NCI-H2171 (cell line): ENCODE data around the gene ADAMTS2.

ENCODE experiments used
- DNase-seq: peaks from one replicate; lab custom pipeline; 2025; lab: John Stamatoyannopoulos, UW

Gene ADAMTS2

DNA sequence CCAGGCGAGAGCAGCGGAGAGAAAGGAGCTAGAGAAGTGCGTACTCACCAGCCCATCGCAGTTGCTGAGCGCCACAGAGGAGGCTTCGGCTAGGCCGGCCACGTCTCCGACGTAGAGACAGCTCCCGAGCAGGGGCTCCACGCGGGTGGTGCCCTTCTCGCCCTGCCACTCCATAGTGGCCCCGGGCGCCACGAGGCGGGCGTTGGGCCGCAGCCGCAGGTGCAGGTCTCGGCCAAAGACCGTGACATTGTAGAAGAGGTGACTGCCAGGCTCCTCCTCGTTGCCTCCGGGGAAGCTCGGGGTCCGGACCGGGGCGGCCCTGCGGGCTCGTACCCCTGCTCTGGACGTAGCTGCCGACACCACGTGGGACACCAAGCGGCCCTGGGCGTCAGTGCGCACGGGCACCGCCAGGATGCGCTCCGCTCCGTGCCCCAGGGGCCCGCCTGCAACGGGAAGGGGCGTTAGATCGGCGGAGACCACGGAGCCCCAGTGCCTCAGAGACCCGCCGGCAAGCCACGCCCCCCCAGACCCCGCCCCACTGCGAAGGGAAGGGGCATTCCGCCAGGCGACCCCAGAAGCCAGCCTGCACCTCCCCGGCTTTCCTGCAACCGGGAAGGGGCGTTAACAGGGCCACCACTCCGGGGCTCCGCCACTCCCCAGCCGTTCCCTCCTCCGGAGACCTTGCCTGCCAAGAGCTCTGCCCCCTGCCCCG lies 1.4 kb downstream of the ADAMTS2 start:
- peak; percentile 51 for DNase-seq

DNA sequence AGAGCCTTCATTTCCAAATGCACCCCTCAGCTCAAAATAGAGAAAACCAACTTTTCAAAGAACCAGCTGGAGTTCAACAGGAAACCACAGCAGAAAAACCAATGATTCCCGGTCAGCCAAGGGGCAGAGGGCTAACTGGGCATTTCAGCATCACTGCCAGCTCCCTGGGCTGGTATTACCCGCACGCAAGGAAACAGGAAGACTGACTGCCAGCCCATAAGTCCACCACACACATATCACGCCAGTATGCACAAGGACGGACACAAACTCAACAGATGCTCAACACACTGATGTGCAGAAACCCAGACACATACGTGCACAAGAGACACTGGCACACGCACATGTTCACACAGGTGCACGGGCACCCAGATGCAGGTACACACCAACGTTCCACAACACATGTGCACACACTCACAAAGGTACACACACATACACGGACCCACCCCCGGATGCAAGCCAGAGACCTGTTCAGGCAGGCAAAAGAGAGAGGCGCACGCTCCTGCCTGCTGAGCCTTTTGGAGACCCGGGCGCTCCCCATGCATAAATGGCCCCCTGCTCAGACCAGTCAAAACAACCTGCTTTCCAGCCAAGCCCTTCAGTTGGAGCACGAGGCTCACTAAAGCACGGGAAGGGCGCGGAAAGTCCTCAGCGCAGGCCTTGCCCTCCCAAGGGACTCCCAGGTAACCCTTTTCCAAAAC lies 2.1 kb downstream of the ADAMTS2 start:
- no peak for DNase-seq

DNA sequence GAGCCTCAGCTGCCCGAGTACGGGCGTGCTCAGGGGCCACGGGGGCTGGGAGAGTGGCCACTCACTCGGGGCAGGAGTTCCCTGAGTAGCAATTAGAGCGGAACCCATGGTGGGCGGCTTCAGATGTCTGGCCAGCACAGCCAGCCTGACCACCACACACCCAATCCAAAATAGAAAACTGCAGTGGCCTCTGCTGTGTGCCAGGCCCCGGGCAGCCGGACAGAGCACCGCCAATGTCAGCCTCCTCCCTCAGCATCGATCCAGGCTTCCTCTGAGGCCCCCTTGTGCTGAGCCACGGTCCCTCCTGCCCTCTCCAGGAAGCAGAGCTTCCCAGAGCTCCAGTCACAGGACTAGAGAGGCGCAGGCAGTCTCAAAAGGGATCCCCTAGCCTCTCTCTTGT lies 2.7 kb downstream of the ADAMTS2 start:
- no peak for DNase-seq

DNA sequence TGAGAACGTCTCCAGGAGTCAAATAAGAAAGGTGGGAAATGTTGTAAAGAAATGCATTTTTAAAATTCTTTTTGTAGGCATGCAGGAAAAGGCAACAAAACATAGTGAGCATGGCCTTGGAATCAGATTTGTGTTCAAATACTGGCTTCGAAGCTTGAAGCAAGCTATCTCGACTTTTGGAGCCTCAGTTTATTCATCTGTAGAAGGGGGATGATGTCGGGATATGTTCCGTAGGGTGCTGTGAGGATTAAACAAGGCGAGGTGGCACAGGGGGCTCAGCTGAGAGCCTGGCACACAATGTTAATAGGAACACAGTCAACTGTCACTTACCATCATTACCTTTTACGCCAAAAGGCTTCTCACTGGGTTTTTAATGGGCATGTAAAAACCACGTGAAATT lies 4.8 kb downstream of the ADAMTS2 start:
- no peak for DNase-seq

DNA sequence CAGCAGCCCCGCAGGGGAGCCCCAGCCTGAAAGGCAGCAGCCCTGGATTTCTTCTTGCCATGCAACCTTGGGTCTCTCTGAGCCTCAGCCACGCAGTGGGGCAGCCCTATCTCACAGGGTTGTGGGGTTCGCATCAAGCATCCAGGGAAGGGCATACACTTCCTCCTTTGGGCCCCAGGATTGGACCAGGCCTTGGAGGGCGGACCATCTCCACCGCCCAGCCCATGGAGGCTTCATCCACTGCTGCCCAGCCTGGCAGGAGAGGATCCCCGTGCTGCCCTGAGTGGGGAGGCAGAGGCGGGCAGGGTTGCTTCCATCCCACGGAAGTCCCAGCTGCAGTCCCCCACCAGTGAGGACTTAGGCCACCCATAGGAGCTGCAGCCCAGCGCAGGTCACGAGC lies 5.3 kb downstream of the ADAMTS2 start:
- no peak for DNase-seq

DNA sequence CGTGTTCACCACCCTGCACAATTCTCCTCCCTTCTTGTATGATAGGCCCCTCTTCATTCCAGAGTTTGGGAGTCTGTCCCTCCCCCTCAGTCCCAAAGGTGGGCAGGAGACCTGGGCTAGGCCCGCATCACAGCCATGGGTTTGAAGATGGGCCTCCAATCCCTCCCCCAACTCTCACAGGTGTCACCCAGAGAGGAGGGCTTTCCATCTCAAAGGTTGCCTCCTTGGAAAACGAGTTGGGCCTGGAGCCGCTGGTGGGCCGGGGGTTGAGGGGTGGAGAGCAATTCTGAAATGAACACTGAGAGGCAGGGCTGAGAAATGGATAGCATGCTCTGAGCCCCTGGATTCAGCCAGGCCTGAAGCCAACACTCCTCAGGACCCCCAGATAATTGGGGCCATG lies 6.2 kb downstream of the ADAMTS2 start:
- DNase-seq = no peak

DNA sequence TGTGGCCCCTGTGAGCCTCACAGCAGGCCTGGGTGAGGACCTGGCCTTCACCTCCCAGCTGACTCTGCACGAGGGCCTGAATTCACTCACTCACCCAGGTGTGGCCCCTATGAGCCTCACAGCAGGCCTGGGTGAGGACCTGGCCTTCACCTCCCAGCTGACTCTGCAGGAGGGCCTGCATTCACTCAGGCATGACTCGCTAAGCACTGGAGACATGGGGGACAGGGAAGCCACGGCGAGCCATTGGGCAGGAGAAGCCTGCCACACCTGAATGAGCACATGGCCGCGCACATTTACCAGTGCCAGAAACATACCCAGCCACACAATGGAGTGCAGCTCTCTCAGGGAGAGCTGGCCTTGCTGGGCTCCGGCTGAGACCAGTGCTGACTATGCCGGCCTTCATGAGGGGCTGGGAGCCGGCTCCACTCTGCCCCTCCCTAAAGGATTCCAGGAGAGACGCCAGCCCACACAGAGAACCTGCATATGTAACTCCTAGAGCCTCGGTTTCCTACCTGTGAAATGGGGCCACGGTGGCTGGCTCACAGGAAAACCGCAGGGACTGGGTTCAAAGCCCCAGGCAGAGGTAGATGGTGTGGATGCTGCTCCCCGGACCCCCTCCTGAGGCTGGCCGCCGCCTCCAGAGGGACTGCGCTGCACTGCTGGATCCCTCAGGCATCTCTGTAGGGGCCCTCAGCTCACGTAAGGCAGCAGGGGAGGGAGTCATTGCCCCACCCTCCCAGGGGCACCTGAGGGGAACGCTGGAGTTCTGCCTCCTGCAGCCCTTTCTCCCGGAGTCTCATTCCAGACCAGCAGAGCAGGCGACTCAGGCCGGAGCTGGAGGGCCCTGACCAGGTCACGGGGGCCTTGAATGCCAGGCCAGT lies 7.2 kb downstream of the ADAMTS2 start:
- DNase-seq = no peak

DNA sequence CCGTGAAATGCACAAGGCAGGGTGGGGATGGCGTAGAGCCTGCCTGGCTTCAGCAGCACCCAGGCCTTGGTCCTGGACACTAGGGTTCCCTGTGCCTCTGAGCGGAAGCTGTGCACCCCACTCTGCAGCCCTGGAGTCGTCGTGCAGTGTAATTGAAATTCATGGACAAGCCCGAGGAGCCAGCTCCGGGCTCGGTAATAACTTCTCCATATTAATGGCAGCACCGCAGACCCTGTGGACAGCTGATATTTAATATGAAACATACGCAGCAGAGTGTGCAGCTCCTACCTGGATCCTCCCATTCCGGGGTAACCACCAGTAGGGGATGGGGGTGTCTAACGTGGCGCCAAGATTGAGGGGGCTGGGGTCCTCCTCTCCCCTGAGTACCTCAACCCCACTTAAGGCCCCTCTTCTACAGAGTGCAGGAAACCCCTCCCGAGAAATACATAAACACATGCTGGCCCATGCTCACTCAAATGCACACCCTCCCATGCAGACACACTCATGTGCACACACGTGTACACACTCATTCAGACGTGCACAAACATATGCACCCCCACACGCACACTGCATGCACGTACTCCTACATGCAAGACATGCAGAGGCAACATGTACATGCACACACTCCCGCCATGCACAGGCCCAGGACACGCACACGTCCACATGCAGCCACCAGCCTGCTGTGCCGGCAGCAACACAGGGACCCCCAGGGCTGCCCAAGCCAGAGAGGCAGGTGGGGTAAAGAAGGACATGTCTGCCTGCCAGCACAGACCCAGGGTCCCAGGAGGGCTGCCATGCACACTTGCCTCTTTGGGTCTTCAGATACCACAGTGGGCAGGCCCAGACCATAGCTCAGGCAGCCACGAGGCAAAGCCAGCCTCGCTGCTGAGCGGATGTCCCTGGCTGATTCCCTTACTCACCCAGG lies 8.1 kb downstream of the ADAMTS2 start:
- DNase-seq = no peak

DNA sequence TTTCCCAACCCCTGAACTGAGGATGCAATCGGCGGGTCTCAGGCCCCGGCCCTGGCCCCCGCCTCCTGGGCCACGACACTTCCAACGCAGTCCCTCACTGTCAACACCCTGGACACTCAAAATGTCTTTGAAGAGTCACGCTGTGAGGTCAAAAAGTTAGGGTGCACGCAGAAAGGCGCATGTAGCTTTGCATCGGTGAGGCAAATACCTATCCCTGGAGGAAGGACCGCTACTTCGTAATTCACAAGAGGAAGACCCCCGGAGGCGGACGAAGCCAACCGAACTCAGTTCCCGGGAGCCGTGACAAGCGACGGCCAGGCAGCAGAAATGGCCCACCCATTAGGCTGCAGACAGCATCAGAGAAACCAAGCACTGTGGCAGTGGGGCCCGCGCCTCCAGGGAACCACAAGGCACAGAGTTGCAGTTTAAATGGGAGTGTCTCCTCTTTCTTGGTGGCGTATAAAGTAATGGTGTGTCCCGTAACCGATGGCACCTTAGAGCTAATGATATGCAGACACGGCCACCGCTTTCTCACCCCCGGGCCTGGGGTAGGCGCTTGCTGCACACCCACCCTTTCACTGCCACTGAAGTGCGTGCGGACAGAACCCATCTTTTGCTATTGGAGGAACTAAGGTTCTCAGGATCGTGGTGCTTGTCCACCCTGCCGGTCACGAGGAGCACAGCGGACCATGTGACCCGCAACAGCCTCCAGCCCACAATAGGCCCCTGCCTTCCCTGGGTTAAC lies 9.0 kb downstream of the ADAMTS2 start:
- no peak for DNase-seq

DNA sequence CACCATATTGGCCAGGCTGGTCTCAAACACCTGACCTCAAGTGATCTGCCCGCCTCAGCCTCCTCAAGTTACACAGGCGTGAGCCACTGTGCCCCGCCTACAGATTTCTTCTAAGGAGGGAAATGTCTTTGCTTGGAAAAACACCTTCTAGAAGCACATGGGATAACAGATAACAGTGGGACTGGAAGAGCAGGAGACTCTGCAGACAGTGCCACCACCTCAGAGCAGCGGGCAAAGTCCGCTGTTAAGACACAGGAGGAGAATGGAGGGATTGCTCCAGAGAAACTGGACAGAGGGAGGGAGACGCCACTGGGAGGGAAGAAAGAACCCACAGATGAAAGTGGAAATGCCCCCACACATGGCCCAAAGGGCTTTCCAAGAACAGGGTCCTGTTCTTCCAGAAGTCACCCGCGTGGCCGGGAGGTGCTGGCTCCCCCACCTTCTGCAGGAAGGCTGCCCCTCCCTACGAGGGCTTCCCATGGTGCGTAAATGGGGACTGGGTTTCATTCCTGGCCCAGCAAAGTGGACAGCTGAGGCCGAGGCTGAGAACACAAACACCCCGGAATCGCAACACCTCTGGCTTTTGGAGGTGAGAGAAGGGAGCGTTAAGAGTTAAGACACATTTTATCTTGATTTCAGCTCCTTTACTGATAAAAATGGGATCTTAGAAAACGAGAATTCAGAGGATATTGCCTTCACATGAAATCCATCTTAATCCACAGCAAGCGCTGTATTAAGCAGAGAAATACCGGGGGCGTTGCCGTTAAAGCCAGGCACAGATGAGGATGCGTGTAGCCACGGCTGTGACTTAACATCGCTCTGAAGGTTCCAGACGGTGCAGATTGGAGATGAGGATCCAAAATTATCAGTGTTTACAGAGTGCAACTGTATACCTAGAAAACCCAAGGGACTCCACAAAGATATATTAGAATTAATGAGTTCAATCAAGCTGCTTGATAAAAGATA lies 11.2 kb downstream of the ADAMTS2 start:
- DNase-seq = no peak

DNA sequence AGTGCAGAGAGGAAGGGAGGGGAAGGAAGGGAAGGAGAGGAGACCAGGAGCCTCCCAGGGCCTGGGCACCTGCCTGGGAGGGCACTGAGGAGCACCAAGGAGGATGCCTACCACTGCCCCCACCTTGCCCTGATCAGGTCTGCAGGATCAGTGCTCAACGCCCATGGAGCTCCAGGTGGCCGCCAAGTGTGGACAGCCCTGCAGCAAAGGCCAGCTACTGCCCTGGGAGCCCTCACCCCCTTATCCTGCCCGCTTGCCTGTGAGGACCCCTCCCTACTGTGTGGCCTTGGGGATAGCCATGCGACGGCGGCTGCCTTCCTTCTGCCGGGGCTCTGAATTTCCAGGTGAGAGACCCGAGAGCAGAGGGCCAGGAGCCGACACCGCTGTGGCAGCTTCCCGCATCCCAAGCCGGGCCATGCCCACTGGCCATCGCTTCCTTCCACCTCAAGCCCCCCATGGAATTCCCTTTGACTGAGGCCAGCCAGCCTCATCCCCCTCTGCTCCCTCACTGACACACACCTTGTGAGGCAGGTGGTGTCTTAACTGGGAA lies 12.4 kb downstream of the ADAMTS2 start:
- no peak for DNase-seq

DNA sequence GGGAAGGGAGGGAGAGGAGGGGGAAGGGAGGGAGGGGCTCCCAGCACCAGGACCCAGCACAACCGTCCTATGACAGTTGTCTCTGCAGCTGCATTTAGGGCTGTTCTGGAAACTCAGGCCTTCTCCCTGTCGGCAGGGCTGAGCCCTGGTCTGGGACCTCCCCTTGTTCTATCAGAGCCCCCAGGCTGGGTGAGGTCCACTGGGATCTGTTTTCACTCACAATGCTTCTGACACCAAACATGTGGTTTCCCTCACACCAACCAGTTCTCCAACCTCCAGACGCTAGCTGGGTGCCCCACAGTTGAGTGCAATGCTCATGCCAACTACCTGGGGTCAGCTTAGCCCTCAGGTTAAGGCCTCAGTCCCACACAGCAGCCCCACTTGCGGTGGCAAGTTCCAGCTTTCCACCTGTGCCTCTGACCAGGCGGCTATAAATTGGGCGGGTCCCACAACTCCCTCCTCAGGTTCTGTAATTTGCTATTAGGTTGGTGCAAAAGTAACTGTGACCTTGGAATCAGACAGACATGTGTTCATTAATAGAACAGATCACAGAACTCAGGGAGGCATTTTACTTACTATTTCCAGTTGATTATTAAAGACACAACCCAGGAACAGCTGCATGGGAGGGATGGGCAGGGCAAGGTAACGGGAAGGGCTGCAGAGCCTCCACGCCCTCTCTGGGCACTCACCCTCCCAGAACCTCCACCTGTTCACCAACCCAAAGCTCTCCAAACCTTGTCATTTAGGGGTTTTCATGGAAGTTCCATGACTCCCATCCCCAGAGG lies 13.5 kb downstream of the ADAMTS2 start:
- no peak for DNase-seq

DNA sequence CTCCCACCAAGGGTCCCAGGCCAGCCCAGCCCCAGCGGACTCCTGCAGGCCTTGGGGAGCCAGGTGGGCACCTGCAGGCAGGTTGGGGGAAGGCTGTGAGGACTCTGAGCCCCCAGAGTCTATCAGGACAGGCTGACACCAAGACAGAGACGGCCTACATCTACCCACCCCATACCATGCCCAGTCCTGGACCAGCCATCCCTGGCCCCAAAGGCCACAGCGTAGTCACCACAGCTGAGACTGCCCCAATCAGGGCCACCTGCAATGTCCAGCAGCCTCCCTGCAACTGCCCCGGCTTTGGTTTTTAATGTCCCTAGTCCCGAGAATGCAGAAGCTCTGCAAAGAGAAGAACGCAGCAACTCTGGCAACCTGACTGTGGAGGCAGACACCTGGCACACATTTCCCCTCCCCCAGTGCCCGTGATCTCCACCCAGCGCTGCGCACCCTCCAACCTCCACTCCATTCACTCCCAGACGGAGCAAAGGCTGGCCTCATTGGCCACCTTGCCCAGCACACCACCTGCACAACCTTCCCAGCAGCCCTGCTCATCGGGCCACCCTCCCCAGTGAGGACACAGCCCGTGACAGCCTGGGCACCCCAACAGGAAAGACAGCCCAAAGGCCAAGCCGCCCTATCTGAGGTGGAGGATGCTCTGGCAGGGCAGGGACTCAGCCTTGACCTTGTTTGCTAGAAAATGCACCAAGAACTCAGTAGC lies 14.9 kb downstream of the ADAMTS2 start:
- DNase-seq = no peak

DNA sequence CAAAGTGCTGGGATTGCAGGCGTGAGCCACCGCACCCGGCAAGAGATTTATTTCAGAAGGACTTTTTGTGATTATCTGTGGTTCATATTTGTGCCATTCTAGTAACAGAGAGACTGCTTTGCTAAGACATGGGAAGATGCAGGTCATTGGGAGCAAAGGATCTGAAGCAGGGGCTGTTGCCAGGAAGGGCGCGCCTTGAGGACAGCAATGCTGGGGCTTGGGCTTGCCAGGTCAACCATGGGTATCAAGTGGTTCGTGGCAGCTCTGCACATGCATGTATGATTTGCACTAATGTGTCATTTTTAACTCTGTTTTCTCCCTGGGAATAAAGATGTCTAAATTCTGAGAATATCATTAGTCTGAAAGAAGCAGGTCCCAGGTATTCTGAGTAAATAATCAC lies 17.0 kb downstream of the ADAMTS2 start:
- DNase-seq = no peak

DNA sequence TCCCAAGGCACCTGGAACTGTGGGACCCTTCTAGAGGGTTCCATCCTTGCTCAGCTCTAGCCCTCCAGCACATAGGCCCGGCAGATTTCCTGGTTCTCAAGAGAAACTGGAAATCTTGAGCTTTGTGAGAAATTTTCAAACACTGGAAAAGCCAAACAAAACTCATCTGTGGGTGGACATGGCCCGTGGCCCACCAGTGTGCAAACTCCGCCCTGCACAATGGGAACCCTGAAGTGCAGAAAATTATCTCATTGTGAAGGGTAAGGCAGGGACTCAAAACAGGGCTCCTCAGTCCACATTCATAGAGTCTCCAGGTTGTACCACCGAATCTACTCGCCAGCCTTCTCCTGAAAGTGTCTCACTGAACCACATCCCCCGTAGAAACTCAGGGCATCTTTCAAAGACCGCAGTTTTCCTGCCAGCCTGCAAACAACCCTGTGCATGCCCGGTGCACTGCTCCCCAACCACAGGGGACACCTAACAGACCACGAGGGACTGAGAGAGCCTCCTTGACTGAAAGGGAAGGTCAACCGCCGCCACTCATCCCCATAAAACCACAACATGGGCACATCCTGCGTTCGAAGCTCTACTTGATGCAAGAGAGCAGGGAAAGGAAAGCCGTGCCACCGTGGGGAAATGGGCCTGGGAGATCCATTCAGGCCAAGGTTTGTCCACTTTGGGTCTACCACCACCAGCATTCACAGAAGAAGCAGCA lies 18.1 kb downstream of the ADAMTS2 start:
- DNase-seq = no peak

DNA sequence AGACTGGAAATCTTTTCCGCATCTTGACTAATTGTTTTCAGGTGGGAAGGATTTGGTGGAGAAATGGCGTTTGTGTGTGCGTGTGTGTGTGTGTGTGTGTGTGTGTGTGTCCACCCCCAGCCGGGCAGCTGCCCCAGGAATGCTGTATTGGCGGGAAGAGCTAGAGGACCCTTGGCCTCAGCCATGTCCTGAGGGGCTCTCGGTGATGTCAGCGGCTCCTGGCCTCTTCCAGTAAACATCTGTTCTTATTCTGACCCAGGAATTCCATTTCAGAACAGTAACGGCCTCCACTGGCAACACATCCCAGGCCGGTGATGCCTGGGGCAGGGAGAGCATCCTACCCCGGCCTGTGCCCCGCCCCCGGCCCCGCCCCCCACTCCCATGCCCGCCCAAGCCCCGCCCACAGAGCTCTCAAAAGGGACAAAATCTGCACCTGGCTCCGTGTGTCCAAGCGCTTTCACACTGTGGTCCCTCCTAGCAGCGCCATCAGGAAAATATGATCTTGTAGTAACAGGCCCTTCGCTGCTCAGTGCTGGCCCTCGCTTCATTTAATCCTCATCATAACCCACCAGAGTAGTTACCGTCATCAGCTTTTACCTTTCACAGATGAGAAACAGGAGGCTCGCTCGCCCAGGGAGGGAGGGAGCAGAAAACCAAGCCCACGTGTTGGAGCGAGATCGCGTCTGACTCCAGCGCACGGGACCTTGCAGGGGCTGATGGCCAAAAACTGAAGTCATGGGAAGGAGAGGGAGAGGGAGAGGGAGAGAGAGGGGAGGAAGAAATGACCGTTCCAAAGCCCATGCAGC lies 18.9 kb downstream of the ADAMTS2 start:
- no peak for DNase-seq
